Measurements from ENCODE around the gene SNCAIP. TPM values are rescaled to one million over a fixed set of nuclear protein-coding genes. Genes with fewer than 3 reads are reported as not detected.

The SNCAIP gene
- total RNA-seq, 4 donors from 2014 or later: 0.83 to 4.2 (median 2.9) TPM

- Histone ChIP-seq H3K9me3 (no peaks in the 10 kb centered on the region), H3K4me3 (no peak overlapping the region), H3K4me1 (no peaks in the 10 kb centered on the region), H3K27me3 (no peaks in the 10 kb centered on the region), H3K27ac (replicated peaks in 1 of 4) (no peak overlapping the region), H3K36me3 (no peaks in the 10 kb centered on the region)
- WGBS: 87% methylated on average over 4 of the region's 4 CpGs
- TF ChIP-seq EP300 (IDR thresholded peaks at IDR 0.05) (no peak), POLR2AphosphoS5 (IDR thresholded peaks at IDR 0.05) (no peak), CTCF (IDR thresholded peaks at IDR 0.05) (no peak), POLR2A (IDR thresholded peaks at IDR 0.05; ENCODE audit: low read depth) (no peak)
- DNase-seq (ENCODE audit: extremely low spot score): peak; percentile 29
- intact Hi-C loops (cut with DNase I): no loop called here
These were observed 73.2 kb downstream of the SNCAIP start for GRCh38 chr5:122385286-122385685.

- Histone ChIP-seq H3K27me3 (no peaks in the 10 kb centered on the region), H3K9me3 (no peaks in the 10 kb centered on the region), H3K36me3 (no peaks in the 10 kb centered on the region), H3K27ac (replicated peaks in 1 of 4) (no peak overlapping the region), H3K4me1 (no peaks in the 10 kb centered on the region), H3K4me3 (no peak overlapping the region)
- intact Hi-C loops (cut with DNase I): no loop called here
- no peak for DNase-seq (ENCODE audit: extremely low spot score)
- no peak for TF ChIP-seq POLR2A (IDR thresholded peaks at IDR 0.05; ENCODE audit: low read depth)
- no peak for TF ChIP-seq CTCF (IDR thresholded peaks at IDR 0.05)
- TF ChIP-seq EP300 (IDR thresholded peaks at IDR 0.05): no peak
- TF ChIP-seq POLR2AphosphoS5 (IDR thresholded peaks at IDR 0.05): no peak
- 71% methylated on average over 3 of the region's 3 CpGs for WGBS
These were observed 73.8 kb downstream of the SNCAIP start for GRCh38 chr5:122385808-122386207.

- H3K27me3 ChIP-seq: no peaks in the 10 kb centered on the region
- H3K27ac ChIP-seq (replicated peaks in 1 of 4): no peak overlapping the region
- H3K4me1 ChIP-seq: peaks cover 0 to 33% (median 30%) of the 10 kb centered on the region in 4 donors
- 91% methylated on average over 7 of the region's 7 CpGs for WGBS
- TF ChIP-seq POLR2A (IDR thresholded peaks at IDR 0.05; ENCODE audit: low read depth): no peak
- TF ChIP-seq POLR2AphosphoS5 (IDR thresholded peaks at IDR 0.05): no peak
- no peak for TF ChIP-seq CTCF (IDR thresholded peaks at IDR 0.05)
- no peaks in the 10 kb centered on the region for H3K9me3 ChIP-seq
- H3K4me3 ChIP-seq: no peak overlapping the region
- intact Hi-C loops (cut with DNase I): no loop called here
- DNase-seq (ENCODE audit: extremely low spot score): peak; percentile 29
- H3K36me3 ChIP-seq: no peaks in the 10 kb centered on the region
These were observed 78.1 kb downstream of the SNCAIP start for GRCh38 chr5:122390154-122390553.

GRCh38 chr5:122390694-122391093 lies 78.7 kb downstream of the SNCAIP start:
- no peaks in the 10 kb centered on the region for H3K27me3 ChIP-seq
- no peak for TF ChIP-seq POLR2A (IDR thresholded peaks at IDR 0.05; ENCODE audit: low read depth)
- TF ChIP-seq POLR2AphosphoS5 (IDR thresholded peaks at IDR 0.05): no peak
- TF ChIP-seq CTCF (IDR thresholded peaks at IDR 0.05): no peak
- no peak for TF ChIP-seq EP300 (IDR thresholded peaks at IDR 0.05)
- H3K4me1 ChIP-seq: peaks cover 0 to 36% (median 30%) of the 10 kb centered on the region in 4 donors
- peak; percentile 64 for DNase-seq (ENCODE audit: extremely low spot score)
- H3K9me3 ChIP-seq: no peaks in the 10 kb centered on the region
- H3K4me3 ChIP-seq: no peak overlapping the region
- 94% methylated on average over 3 of the region's 3 CpGs for WGBS
- H3K27ac ChIP-seq (replicated peaks in 1 of 4): no peak overlapping the region
- H3K36me3 ChIP-seq: no peaks in the 10 kb centered on the region
- intact Hi-C loops (cut with DNase I): no loop called here

GRCh38 chr5:122391621-122392020 lies 79.6 kb downstream of the SNCAIP start:
- Histone ChIP-seq H3K4me1 (peaks cover 0 to 36% (median 30%) of the 10 kb centered on the region in 4 donors), H3K27ac (replicated peaks in 1 of 4) (no peak overlapping the region), H3K36me3 (no peaks in the 10 kb centered on the region), H3K27me3 (no peaks in the 10 kb centered on the region), H3K9me3 (no peaks in the 10 kb centered on the region), H3K4me3 (no peak overlapping the region)
- no peak for TF ChIP-seq EP300 (IDR thresholded peaks at IDR 0.05)
- TF ChIP-seq CTCF (IDR thresholded peaks at IDR 0.05): no peak
- TF ChIP-seq POLR2AphosphoS5 (IDR thresholded peaks at IDR 0.05): no peak
- TF ChIP-seq POLR2A (IDR thresholded peaks at IDR 0.05; ENCODE audit: low read depth): no peak
- intact Hi-C loops (cut with DNase I): no loop called here
- 93% methylated on average over 3 of the region's 3 CpGs for WGBS
- peak; percentile 45 for DNase-seq (ENCODE audit: extremely low spot score)
